ENCODE results near the gene DGKD.

- TF ChIP-seq CTCF (IDR thresholded peaks at IDR 0.05 in 2 of 3, conservative IDR thresholded peaks at IDR 0.05 in 1 of 3; ENCODE audit: insufficient read depth in 2 of 3, low read depth in 1 of 3, low read length in 3 of 3), result no peak
- no peak for TF ChIP-seq MAX (CRISPR knock-in tag; IDR thresholded peaks at IDR 0.05)
- no peak for TF ChIP-seq EP300 (IDR thresholded peaks at IDR 0.05; ENCODE audit: low read length)
- no peak for TF ChIP-seq ZNF76 (CRISPR knock-in tag; IDR thresholded peaks at IDR 0.05; ENCODE audit: borderline replicate concordance)
- no peak for TF ChIP-seq ZKSCAN3 (CRISPR knock-in tag; IDR thresholded peaks at IDR 0.05)
- no peak for TF ChIP-seq ZNF431 (CRISPR knock-in tag; IDR thresholded peaks at IDR 0.05)
- TF ChIP-seq CBFA2T2 (conservative IDR thresholded peaks at IDR 0.05), result no peak
- no peak for TF ChIP-seq POLR2AphosphoS5 (IDR thresholded peaks at IDR 0.05; ENCODE audit: control insufficient read depth, insufficient read depth, low read depth, low read length)
- TF ChIP-seq YY1 (IDR thresholded peaks at IDR 0.05; ENCODE audit: borderline replicate concordance in 1 of 3, control insufficient read depth in 1 of 3, extremely low read depth in 1 of 3, insufficient read depth in 3 of 3, insufficient read length in 1 of 3, insufficient replicate concordance in 2 of 3, low read depth in 1 of 3, low read length in 2 of 3), result no peak
- TF ChIP-seq TAF1 (IDR thresholded peaks at IDR 0.05; ENCODE audit: control insufficient read depth, extremely low read depth, insufficient read depth, low read length, severe bottlenecking), result no peak
- TF ChIP-seq ZNF668 (CRISPR knock-in tag; IDR thresholded peaks at IDR 0.05), result no peak
- no peak for TF ChIP-seq MBD2 (IDR thresholded peaks at IDR 0.05; ENCODE audit: borderline replicate concordance, low read depth)
- no peak for TF ChIP-seq TCF7L2 (IDR thresholded peaks at IDR 0.05; ENCODE audit: low read depth, low read length)
- TF ChIP-seq EZH2 (IDR thresholded peaks at IDR 0.05; ENCODE audit: borderline replicate concordance, low read depth, low read length), result no peak
Measured at GRCh38 chr2:233384811-233385488, 30.7 kb downstream of the DGKD start.
